Epithelial cell of proximal tubule (primary cell): ENCODE measurements around the gene HEG1. TPM values are rescaled to one million over a fixed set of nuclear protein-coding genes. Genes with fewer than 3 reads are reported as not detected.

Experiments used
- DNase-seq: peaks from one replicate; pipeline ENCODE4 v3.0.0-alpha.2; 2011; ENCODE audit warnings: low read depth
- H3K4me3 ChIP-seq: 2 replicates; pipeline ENCODE4 v1.5.1; 2011; ENCODE audit warnings: low read depth, mild to moderate bottlenecking, low read length
- total RNA-seq: library from RNA; depleted of rRNA; stranded (reverse); fragments of >200 nt; gene quantifications from 2 replicates; pipeline ENCODE4 v1.2.3, GENCODE V29; 2015
- TF ChIP-seq, protein P1 (sequence below): conservative IDR thresholded peaks from 2 replicates; pipeline ENCODE4 v1.5.1; 2012; ENCODE audit warnings: low read depth, mild to moderate bottlenecking, low read length

The HEG1 gene
- total RNA-seq, 1 donor from 2014 or later = 17.6 TPM

DNA sequence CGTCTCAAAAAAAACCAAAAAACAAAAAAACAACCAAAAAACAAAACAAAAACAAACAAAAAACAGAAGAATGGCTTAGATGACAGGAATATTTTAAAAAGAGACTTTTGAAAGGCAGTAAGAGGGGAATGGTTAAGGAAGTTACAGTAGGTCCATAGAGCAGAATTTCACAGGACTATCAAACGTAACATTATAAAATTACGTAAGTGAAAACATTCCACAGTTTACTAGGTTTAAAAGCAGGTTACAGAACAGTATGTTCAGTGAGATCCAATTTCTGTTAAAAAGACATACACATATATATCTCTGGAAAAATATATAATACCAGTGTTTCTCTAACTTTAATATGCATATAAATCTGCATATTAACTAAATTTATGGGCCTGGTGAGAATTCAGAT, 71.0 kb downstream of the HEG1 start:
- DNase-seq = no peak
- no peak overlapping the region for H3K4me3 ChIP-seq
- TF ChIP-seq, protein P1, sequence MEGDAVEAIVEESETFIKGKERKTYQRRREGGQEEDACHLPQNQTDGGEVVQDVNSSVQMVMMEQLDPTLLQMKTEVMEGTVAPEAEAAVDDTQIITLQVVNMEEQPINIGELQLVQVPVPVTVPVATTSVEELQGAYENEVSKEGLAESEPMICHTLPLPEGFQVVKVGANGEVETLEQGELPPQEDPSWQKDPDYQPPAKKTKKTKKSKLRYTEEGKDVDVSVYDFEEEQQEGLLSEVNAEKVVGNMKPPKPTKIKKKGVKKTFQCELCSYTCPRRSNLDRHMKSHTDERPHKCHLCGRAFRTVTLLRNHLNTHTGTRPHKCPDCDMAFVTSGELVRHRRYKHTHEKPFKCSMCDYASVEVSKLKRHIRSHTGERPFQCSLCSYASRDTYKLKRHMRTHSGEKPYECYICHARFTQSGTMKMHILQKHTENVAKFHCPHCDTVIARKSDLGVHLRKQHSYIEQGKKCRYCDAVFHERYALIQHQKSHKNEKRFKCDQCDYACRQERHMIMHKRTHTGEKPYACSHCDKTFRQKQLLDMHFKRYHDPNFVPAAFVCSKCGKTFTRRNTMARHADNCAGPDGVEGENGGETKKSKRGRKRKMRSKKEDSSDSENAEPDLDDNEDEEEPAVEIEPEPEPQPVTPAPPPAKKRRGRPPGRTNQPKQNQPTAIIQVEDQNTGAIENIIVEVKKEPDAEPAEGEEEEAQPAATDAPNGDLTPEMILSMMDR = no peak

DNA sequence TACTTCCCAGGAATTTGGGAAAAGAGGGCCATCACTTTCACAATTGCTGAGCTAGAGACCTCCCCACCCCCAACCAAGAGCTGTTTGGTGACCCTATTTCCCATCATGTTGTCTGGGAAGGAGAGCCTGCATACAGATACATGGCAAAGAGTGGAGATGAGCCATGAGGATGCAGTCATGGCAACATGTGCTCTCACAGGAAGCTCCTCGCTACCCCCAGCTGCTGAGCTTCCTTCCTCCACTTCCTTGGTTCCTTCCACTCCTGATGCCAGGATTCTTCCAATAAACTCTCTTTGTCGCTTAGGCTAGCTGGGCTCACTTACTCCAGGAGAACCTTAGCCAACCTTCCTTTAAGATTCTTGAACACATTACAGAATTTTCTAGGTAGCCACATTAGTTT, 72.9 kb downstream of the HEG1 start:
- TF ChIP-seq, protein P1 = no peak
- no peak overlapping the region for H3K4me3 ChIP-seq
- no peak for DNase-seq

DNA sequence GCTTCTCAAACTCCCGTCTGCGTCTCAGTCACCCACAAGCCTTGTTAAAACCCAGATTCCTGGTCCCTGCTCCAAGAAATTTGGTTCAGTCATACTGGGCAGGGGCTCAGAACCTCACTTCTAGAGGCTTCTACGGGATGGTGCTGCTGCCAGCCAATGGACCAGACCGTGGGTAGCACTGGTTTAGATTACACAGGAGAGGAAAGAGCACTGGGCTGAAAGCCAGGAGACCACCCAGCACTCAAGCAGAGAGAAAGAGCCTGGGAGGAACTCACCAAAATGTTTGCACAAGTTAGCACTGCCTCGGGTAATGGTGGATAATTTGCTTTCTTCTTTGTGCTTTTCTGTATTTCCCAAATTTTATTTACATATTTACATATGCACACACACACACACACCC, 74.3 kb downstream of the HEG1 start:
- no peak for DNase-seq
- TF ChIP-seq, protein P1 = no peak
- H3K4me3 ChIP-seq = no peak overlapping the region

DNA sequence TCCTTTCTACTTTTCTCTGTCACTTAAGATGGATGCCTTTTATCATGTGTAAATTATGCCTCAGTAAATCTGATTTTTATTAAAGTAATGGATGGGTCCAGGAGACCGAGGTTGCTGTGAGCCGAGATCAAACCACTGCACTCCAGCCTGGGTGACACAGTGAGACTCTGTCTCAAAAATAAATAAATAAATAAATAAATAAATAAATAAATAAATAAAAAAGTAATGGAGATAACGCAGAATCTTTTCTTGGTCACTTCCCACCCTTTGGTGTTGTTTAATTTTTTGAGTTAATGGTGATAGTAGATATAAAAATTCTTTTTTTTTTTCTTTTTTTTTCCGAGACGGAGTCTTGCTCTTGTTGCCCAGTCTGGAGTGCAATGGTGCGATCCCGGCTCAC, 77.2 kb downstream of the HEG1 start:
- no peak for DNase-seq
- H3K4me3 ChIP-seq = no peak overlapping the region
- TF ChIP-seq, protein P1 = no peak

DNA sequence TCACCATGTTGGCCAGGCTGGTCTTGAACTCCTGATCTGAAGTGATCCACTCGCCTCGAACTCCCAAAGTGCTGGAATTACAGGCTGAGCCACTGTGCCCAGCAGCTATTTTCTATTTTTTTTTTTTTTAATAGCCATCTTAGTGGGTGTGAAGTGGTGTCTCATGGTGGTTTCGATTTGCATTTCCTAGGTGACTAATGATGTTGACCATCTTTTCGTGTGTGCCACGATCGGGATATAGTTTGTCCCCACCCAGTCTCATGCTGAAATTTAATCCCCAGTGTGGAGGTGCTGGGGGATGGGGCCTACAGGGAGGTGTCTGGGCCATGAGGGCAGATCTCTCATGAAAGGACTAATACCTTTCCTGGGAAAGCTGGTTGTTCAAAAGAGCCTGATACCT, 79.4 kb downstream of the HEG1 start:
- no peak overlapping the region for H3K4me3 ChIP-seq
- TF ChIP-seq, protein P1 = no peak
- no peak for DNase-seq

DNA sequence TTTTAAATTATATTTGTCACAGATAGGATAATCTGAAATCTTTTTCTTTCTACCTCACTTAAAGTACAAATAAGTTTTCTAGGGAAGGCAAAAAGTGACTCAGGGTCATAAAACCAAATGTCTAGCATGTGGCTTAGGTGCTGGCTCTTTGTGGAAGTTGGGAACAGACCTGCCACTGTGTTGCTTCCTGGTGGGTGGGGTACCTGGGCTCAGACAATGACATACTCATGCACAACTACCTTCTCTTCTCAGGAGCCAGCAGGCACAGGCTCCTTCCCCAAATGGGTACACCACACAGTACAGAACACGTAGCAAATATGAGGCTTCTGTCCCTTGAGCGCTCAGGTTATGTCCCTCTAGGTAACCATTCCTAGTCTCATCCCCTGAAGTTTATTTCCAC, 81.1 kb downstream of the HEG1 start:
- H3K4me3 ChIP-seq = no peak overlapping the region
- DNase-seq = no peak
- TF ChIP-seq, protein P1 = no peak

DNA sequence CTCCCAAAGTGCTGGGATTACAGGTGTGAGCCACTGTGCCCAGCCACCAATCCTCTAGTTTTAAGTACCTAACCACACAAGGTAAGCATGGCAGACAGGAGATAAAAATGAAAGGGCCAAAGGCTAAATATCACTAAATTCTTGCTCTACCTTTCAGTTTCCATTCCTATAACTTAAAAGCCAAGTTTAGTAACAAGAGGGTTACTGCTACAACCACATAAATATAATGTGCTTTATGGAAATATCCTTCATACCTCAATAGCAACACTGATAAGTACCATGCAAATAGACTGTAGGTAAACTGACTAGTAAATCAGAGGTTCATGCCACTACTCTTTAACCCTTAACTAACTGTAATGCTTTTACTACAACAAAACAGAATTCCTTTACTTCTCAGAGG, 82.5 kb downstream of the HEG1 start:
- no peak for DNase-seq
- no peak overlapping the region for H3K4me3 ChIP-seq
- TF ChIP-seq, protein P1 = no peak
